Measurements from ENCODE around the gene RAB5IF.

DNA sequence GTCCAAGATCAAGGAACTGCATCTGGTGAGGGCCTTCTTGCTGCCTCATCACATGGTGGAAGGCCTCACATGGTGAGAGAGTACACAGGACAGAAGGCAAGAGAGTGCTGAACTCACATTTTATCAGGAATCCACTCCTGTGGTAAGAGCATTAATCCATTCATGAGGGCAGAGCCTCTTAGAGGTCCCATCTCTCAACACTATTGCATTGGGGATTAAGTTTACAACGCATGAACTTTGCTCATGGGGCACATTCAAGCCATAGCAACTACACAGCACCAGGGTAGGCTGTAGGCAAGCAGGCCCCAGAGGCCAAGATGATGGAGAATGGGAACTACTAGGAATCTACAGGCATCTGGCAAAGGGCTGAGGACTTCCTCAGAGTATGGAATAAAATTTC lies 42.2 kb upstream of the RAB5IF start:
- TF ChIP-seq, protein P1, sequence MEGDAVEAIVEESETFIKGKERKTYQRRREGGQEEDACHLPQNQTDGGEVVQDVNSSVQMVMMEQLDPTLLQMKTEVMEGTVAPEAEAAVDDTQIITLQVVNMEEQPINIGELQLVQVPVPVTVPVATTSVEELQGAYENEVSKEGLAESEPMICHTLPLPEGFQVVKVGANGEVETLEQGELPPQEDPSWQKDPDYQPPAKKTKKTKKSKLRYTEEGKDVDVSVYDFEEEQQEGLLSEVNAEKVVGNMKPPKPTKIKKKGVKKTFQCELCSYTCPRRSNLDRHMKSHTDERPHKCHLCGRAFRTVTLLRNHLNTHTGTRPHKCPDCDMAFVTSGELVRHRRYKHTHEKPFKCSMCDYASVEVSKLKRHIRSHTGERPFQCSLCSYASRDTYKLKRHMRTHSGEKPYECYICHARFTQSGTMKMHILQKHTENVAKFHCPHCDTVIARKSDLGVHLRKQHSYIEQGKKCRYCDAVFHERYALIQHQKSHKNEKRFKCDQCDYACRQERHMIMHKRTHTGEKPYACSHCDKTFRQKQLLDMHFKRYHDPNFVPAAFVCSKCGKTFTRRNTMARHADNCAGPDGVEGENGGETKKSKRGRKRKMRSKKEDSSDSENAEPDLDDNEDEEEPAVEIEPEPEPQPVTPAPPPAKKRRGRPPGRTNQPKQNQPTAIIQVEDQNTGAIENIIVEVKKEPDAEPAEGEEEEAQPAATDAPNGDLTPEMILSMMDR (IDR thresholded peaks at IDR 0.05; ENCODE audit: borderline replicate concordance, extremely low read depth, low read length, poor library complexity, severe bottlenecking) = no peak
- no peak for TF ChIP-seq EZH2 (IDR thresholded peaks at IDR 0.05; ENCODE audit: borderline replicate concordance, low read depth, low read length, severe bottlenecking)
